ENCODE measurements around the gene ABLIM3. TPM values are rescaled to one million over a fixed set of nuclear protein-coding genes. Genes with fewer than 3 reads are reported as not detected.

ABLIM3 gene
- total RNA-seq, 4 donors from 2014 or later, result 10.5 to 30.4 (median 22.3) TPM

GRCh38 chr5:149117970-149118369 is 23.3 kb upstream of the ABLIM3 start:
- WGBS, 2 donors, result 94 to 98% methylated on average over 1 of the region's 1 CpG
- no peak for TF ChIP-seq POLR2A (IDR thresholded peaks at IDR 0.05)
- no peak for TF ChIP-seq CTCF (IDR thresholded peaks at IDR 0.05)

GRCh38 chr5:149118463-149118862 is 22.8 kb upstream of the ABLIM3 start:
- Histone ChIP-seq H3K36me3 (no peaks in the 10 kb centered on the region), H3K4me3 (replicated peaks in 1 of 3) (no peak overlapping the region), H3K27ac (no peak overlapping the region), H3K9me3 (no peaks in the 10 kb centered on the region), H3K27me3 (no peaks in the 10 kb centered on the region), H3K4me1 (no peaks in the 10 kb centered on the region)
- intact Hi-C loops (cut with DNase I), result loop anchor here (10.0 kb wide), 1 partner anchor 374 kb away; no protein-coding TSS in a partner anchor
- TF ChIP-seq CTCF (IDR thresholded peaks at IDR 0.05) (no peak), POLR2A (IDR thresholded peaks at IDR 0.05) (no peak)
- no peak for DNase-seq

More at GRCh38 chr5:149117970-149118369, 23.3 kb upstream of the ABLIM3 start:
- no peaks in the 10 kb centered on the region for H3K27me3 ChIP-seq
- intact Hi-C loops (cut with DNase I), result loop anchor here (10.0 kb wide), 1 partner anchor 373 kb away; no protein-coding TSS in a partner anchor
- H3K36me3 ChIP-seq, result no peaks in the 10 kb centered on the region
- no peaks in the 10 kb centered on the region for H3K9me3 ChIP-seq
- H3K27ac ChIP-seq, result no peak overlapping the region
- H3K4me1 ChIP-seq, result no peaks in the 10 kb centered on the region
- H3K4me3 ChIP-seq (replicated peaks in 1 of 3), result no peak overlapping the region
- DNase-seq, result no peak

- DNase-seq, result no peak
- no peak overlapping the region for H3K27ac ChIP-seq
- no peak for TF ChIP-seq POLR2A (IDR thresholded peaks at IDR 0.05)
- no peak for TF ChIP-seq CTCF (IDR thresholded peaks at IDR 0.05)
- H3K4me1 ChIP-seq, result no peaks in the 10 kb centered on the region
- no peaks in the 10 kb centered on the region for H3K9me3 ChIP-seq
- no peak overlapping the region for H3K4me3 ChIP-seq (replicated peaks in 1 of 3)
- H3K36me3 ChIP-seq, result no peaks in the 10 kb centered on the region
- no peaks in the 10 kb centered on the region for H3K27me3 ChIP-seq
- intact Hi-C loops (cut with DNase I), result no loop called here
- 35 to 63% methylated on average over 2 of the region's 2 CpGs for WGBS, 2 donors
These were observed 20.1 kb upstream of the ABLIM3 start for GRCh38 chr5:149121145-149121544.

GRCh38 chr5:149123211-149123610 is 18.1 kb upstream of the ABLIM3 start:
- DNase-seq, result no peak
- intact Hi-C loops (cut with DNase I), result no loop called here
- Histone ChIP-seq H3K27me3 (no peaks in the 10 kb centered on the region), H3K4me3 (replicated peaks in 1 of 3) (no peak overlapping the region), H3K36me3 (no peaks in the 10 kb centered on the region), H3K4me1 (no peaks in the 10 kb centered on the region), H3K9me3 (no peaks in the 10 kb centered on the region), H3K27ac (no peak overlapping the region)
- 61 to 80% methylated on average over 1 to 9 of the region's 9 CpGs for WGBS, 2 donors
- no peak for TF ChIP-seq POLR2A (IDR thresholded peaks at IDR 0.05)

GRCh38 chr5:149125386-149125891 is 15.9 kb upstream of the ABLIM3 start:
- Histone ChIP-seq H3K4me3 (replicated peaks in 1 of 3) (no peak overlapping the region), H3K9me3 (no peaks in the 10 kb centered on the region), H3K27me3 (no peaks in the 10 kb centered on the region), H3K36me3 (no peaks in the 10 kb centered on the region), H3K4me1 (no peaks in the 10 kb centered on the region), H3K27ac (no peak overlapping the region)
- peak; percentile 9 to 31 for DNase-seq
- 21 to 26% methylated on average over 12 of the region's 12 CpGs for WGBS, 2 donors
- intact Hi-C loops (cut with DNase I), result no loop called here
- TF ChIP-seq POLR2A (IDR thresholded peaks at IDR 0.05) (no peak), CTCF (IDR thresholded peaks at IDR 0.05) (peak in 1 of 6 experiments; percentile 21)

All from thyroid gland (tissue), 4 donors.